ENCODE results near the gene NAPG. TPM values are rescaled to one million over a fixed set of nuclear protein-coding genes. Genes with fewer than 3 reads are reported as not detected.
A peak's percentile ranks its signal among the peaks of the same experiment; 100 is the strongest.
"Not testable (repeated sequence)": the region's sequence is repeated elsewhere in the genome, so short reads cannot be mapped to it uniquely, and the experiment has no call there.

Gene NAPG
- total and polyA plus RNA-seq, 4 experiments from 2014 or later: 14.6 to 29.2 (median 22.1) TPM

- no peaks in the 10 kb centered on the region for H3K27me3 ChIP-seq (ENCODE audit: insufficient read depth, low read length)
These were observed 4.2 kb downstream of the NAPG start for GRCh38 chr18:10530002-10530401.

GRCh38 chr18:10530852-10531251 lies 5.0 kb downstream of the NAPG start:
- peaks cover 16 to 18% of the 10 kb centered on the region in 2 donors for H3K36me3 Mint-ChIP-seq

More at GRCh38 chr18:10530002-10530401, 4.2 kb downstream of the NAPG start:
- Mint-ChIP-seq H3K36me3 (peaks cover 13 to 20% of the 10 kb centered on the region in 2 donors), H3K27ac (peak overlapping the region in 5 of 7 donors; percentile 4 to 84 (median 32)), H3K27me3 (no peaks in the 10 kb centered on the region), H3K9me3 (peaks cover 0 to 4% (median 0%) of the 10 kb centered on the region in 8 donors), H3K4me3 (peak overlapping the region in 2 of 8 donors; percentile 54 to 59), H3K4me1 (peaks cover 39 to 57% (median 48%) of the 10 kb centered on the region in 4 donors)
- no peak overlapping the region for H3K4me3 ChIP-seq (ENCODE audit: low read length in 2 of 2)
- no peaks in the 10 kb centered on the region for H3K9me3 ChIP-seq (ENCODE audit: control insufficient read depth in 1 of 2, low read length in 2 of 2)
- ChIA-PET CTCF (ENCODE audit: partially characterized antibody) (no interaction called here), POLR2A (ENCODE audit: partially characterized antibody) (no interaction called here)
- no peak for DNase-seq
- peaks cover 48% of the 10 kb centered on the region for H3K4me1 ChIP-seq (ENCODE audit: insufficient read depth, low read length)
- intact Hi-C loops (cut with micrococcal nuclease): no loop called here
- peaks cover 4% of the 10 kb centered on the region for H3K36me3 ChIP-seq (ENCODE audit: insufficient read depth, low read length)
- no peak overlapping the region for H3K27ac ChIP-seq (ENCODE audit: low read depth, low read length)

GRCh38 chr18:10533111-10533510 lies 7.3 kb downstream of the NAPG start:
- Mint-ChIP-seq H3K9me3 (no peaks in the 10 kb centered on the region), H3K36me3 (peaks cover 22 to 25% of the 10 kb centered on the region in 2 donors), H3K27ac (no peak overlapping the region), H3K4me3 (no peak overlapping the region), H3K27me3 (no peaks in the 10 kb centered on the region), H3K4me1 (peaks cover 26 to 32% (median 29%) of the 10 kb centered on the region in 4 donors)
- Histone ChIP-seq H3K27me3 (ENCODE audit: insufficient read depth, low read length) (no peaks in the 10 kb centered on the region), H3K4me1 (ENCODE audit: insufficient read depth, low read length) (peaks cover 26% of the 10 kb centered on the region), H3K9me3 (ENCODE audit: control insufficient read depth in 1 of 2, low read length in 2 of 2) (no peaks in the 10 kb centered on the region), H3K27ac (ENCODE audit: low read depth, low read length) (no peak overlapping the region), H3K36me3 (ENCODE audit: insufficient read depth, low read length) (peaks cover 9% of the 10 kb centered on the region), H3K4me3 (ENCODE audit: low read length in 2 of 2) (no peak overlapping the region)
- intact Hi-C loops (cut with micrococcal nuclease): no loop called here
- CTCF ChIA-PET (ENCODE audit: partially characterized antibody): interaction anchor here (2.3 kb wide), 1 partner anchor 27 kb away, joined by 8 read pairs; no protein-coding TSS in a partner anchor
- DNase-seq: no peak
- POLR2A ChIA-PET (ENCODE audit: partially characterized antibody): no interaction called here

More at GRCh38 chr18:10530852-10531251, 5.0 kb downstream of the NAPG start:
- intact Hi-C loops (cut with micrococcal nuclease): no loop called here
- H3K27me3 ChIP-seq (ENCODE audit: insufficient read depth, low read length): no peaks in the 10 kb centered on the region
- H3K4me1 ChIP-seq (ENCODE audit: insufficient read depth, low read length): peaks cover 43% of the 10 kb centered on the region
- peaks cover 35 to 49% (median 42%) of the 10 kb centered on the region in 4 donors for H3K4me1 Mint-ChIP-seq
- H3K27ac ChIP-seq (ENCODE audit: low read depth, low read length): no peak overlapping the region
- no peak overlapping the region for H3K4me3 Mint-ChIP-seq
- DNase-seq: no peak
- peaks cover 0 to 1% (median 0%) of the 10 kb centered on the region in 8 donors for H3K9me3 Mint-ChIP-seq
- peak overlapping the region in 4 of 7 donors; percentile 4 to 77 (median 36) for H3K27ac Mint-ChIP-seq
- CTCF ChIA-PET (ENCODE audit: partially characterized antibody): no interaction called here
- H3K36me3 ChIP-seq (ENCODE audit: insufficient read depth, low read length): peaks cover 4% of the 10 kb centered on the region
- H3K27me3 Mint-ChIP-seq: no peaks in the 10 kb centered on the region
- H3K4me3 ChIP-seq (ENCODE audit: low read length in 2 of 2): no peak overlapping the region
- POLR2A ChIA-PET (ENCODE audit: partially characterized antibody): no interaction called here
- H3K9me3 ChIP-seq (ENCODE audit: control insufficient read depth in 1 of 2, low read length in 2 of 2): no peaks in the 10 kb centered on the region

- no peak overlapping the region for H3K4me3 ChIP-seq (ENCODE audit: low read length in 2 of 2)
- no peaks in the 10 kb centered on the region for H3K27me3 ChIP-seq (ENCODE audit: insufficient read depth, low read length)
These were observed 10.5 kb downstream of the NAPG start for GRCh38 chr18:10536280-10536679.

GRCh38 chr18:10537765-10538164 lies 11.9 kb downstream of the NAPG start:
- no peak overlapping the region for H3K4me3 Mint-ChIP-seq
- Histone ChIP-seq H3K9me3 (ENCODE audit: control insufficient read depth in 1 of 2, low read length in 2 of 2) (no peaks in the 10 kb centered on the region), H3K4me3 (ENCODE audit: low read length in 2 of 2) (no peak overlapping the region), H3K36me3 (ENCODE audit: insufficient read depth, low read length) (peaks cover 29% of the 10 kb centered on the region), H3K27ac (ENCODE audit: low read depth, low read length) (no peak overlapping the region), H3K4me1 (ENCODE audit: insufficient read depth, low read length) (no peaks in the 10 kb centered on the region), H3K27me3 (ENCODE audit: insufficient read depth, low read length) (no peaks in the 10 kb centered on the region)
- no peak for DNase-seq
- H3K9me3 Mint-ChIP-seq: no peaks in the 10 kb centered on the region
- H3K36me3 Mint-ChIP-seq: peaks cover 51 to 53% of the 10 kb centered on the region in 2 donors
- peaks cover 0 to 8% (median 2%) of the 10 kb centered on the region in 4 donors for H3K4me1 Mint-ChIP-seq
- ChIA-PET CTCF (ENCODE audit: partially characterized antibody) (interaction anchor here (1.5 kb wide), 1 partner anchor 20 kb away, joined by 4 read pairs; no protein-coding TSS in a partner anchor), POLR2A (ENCODE audit: partially characterized antibody) (no interaction called here)
- intact Hi-C loops (cut with micrococcal nuclease): no loop called here
- peak overlapping the region in 1 of 7 donors; percentile 5 for H3K27ac Mint-ChIP-seq
- no peaks in the 10 kb centered on the region for H3K27me3 Mint-ChIP-seq

More at GRCh38 chr18:10536280-10536679, 10.5 kb downstream of the NAPG start:
- H3K27me3 Mint-ChIP-seq: no peaks in the 10 kb centered on the region
- H3K27ac ChIP-seq (ENCODE audit: low read depth, low read length): no peak overlapping the region
- DNase-seq: no peak
- H3K36me3 ChIP-seq (ENCODE audit: insufficient read depth, low read length): peaks cover 22% of the 10 kb centered on the region
- ChIA-PET CTCF (ENCODE audit: partially characterized antibody) (no interaction called here), POLR2A (ENCODE audit: partially characterized antibody) (no interaction called here)
- H3K4me1 Mint-ChIP-seq: peaks cover 0 to 10% (median 3%) of the 10 kb centered on the region in 4 donors
- H3K4me1 ChIP-seq (ENCODE audit: insufficient read depth, low read length): no peaks in the 10 kb centered on the region
- no peaks in the 10 kb centered on the region for H3K9me3 ChIP-seq (ENCODE audit: control insufficient read depth in 1 of 2, low read length in 2 of 2)
- H3K4me3 Mint-ChIP-seq: no peak overlapping the region
- no peaks in the 10 kb centered on the region for H3K9me3 Mint-ChIP-seq
- intact Hi-C loops (cut with micrococcal nuclease): no loop called here
- H3K36me3 Mint-ChIP-seq: peaks cover 42 to 50% of the 10 kb centered on the region in 2 donors
- H3K27ac Mint-ChIP-seq: no peak overlapping the region

- H3K4me3 ChIP-seq (ENCODE audit: low read length in 2 of 2); H3K27me3 Mint-ChIP-seq; H3K9me3 ChIP-seq (ENCODE audit: control insufficient read depth in 1 of 2, low read length in 2 of 2); H3K27ac ChIP-seq (ENCODE audit: low read depth, low read length); H3K27me3 ChIP-seq (ENCODE audit: insufficient read depth, low read length); H3K4me1 ChIP-seq (ENCODE audit: insufficient read depth, low read length); H3K9me3 Mint-ChIP-seq; DNase-seq; CTCF ChIA-PET (ENCODE audit: partially characterized antibody); H3K4me3 Mint-ChIP-seq; POLR2A ChIA-PET (ENCODE audit: partially characterized antibody); H3K4me1 Mint-ChIP-seq; intact Hi-C loops (cut with micrococcal nuclease): not testable (repeated sequence)
- peaks cover 38% of the 10 kb centered on the region for H3K36me3 ChIP-seq (ENCODE audit: insufficient read depth, low read length)
- Mint-ChIP-seq H3K36me3 (peaks cover 54 to 60% of the 10 kb centered on the region in 2 donors), H3K27ac (peak overlapping the region in 1 of 7 donors; percentile 10)
These were observed 13.3 kb downstream of the NAPG start for GRCh38 chr18:10539124-10539523.

GRCh38 chr18:10543277-10543676 lies 17.4 kb downstream of the NAPG start:
- intact Hi-C loops (cut with micrococcal nuclease): no loop called here
- Mint-ChIP-seq H3K4me3 (no peak overlapping the region), H3K36me3 (peaks cover 60 to 84% of the 10 kb centered on the region in 2 donors), H3K9me3 (no peaks in the 10 kb centered on the region), H3K27ac (peak overlapping the region in 1 of 7 donors; percentile 28), H3K4me1 (peaks cover 0 to 2% (median 0%) of the 10 kb centered on the region in 4 donors), H3K27me3 (no peaks in the 10 kb centered on the region)
- Histone ChIP-seq H3K4me1 (ENCODE audit: insufficient read depth, low read length) (no peaks in the 10 kb centered on the region), H3K27me3 (ENCODE audit: insufficient read depth, low read length) (no peaks in the 10 kb centered on the region), H3K27ac (ENCODE audit: low read depth, low read length) (no peak overlapping the region), H3K4me3 (ENCODE audit: low read length in 2 of 2) (no peak overlapping the region), H3K9me3 (ENCODE audit: control insufficient read depth in 1 of 2, low read length in 2 of 2) (no peaks in the 10 kb centered on the region), H3K36me3 (ENCODE audit: insufficient read depth, low read length) (peaks cover 48% of the 10 kb centered on the region)
- no peak for DNase-seq
- ChIA-PET POLR2A (ENCODE audit: partially characterized antibody) (interaction anchor here (1.6 kb wide), 1 partner anchor 17 kb away, joined by 4 read pairs; the partner anchor contains the start of gene NAPG), CTCF (ENCODE audit: partially characterized antibody) (interaction anchor here (4.8 kb wide), 1 partner anchor 17 kb away, joined by 25 read pairs; no protein-coding TSS in a partner anchor)
